GM12878 (cell line): ENCODE results near the gene SLC22A4. TPM values are rescaled to one million over a fixed set of nuclear protein-coding genes. Genes with fewer than 3 reads are reported as not detected.

Experiments
- ATAC-seq: fragments of 200-7000 bp; cut with Tn5 transposase; 3 replicates; pipeline ENCODE4 v1.9.1; 2020; ENCODE audit warnings: mild to moderate bottlenecking, moderate library complexity
- BruUV-seq: library from RNA; stranded (reverse); fragments of 400-500 nt; replicated peaks from 2 replicates; lab custom pipeline; 2021; lab: Mats Ljungman, UMichigan
- CTCF ChIA-PET: fragments of 300-600 bp; sonication (Branson Sonifier 250); formaldehyde crosslinking; extraction: SDS; loops from one replicate; lab custom pipeline; 2021; ENCODE audit warnings: inconsistent platforms; lab: Yijun Ruan, JAX
- POLR2A ChIA-PET: fragments of 350-600 bp; formaldehyde crosslinking; extraction: SDS; loops from one replicate; lab custom pipeline; 2021; ENCODE audit warnings: inconsistent platforms; lab: Charles Lee
- RAD21 ChIA-PET: fragments of 300-600 bp; sonication (Branson Sonifier 250); formaldehyde crosslinking; loops from one replicate; lab custom pipeline; 2023; ENCODE audit warnings: antibody characterized with exemption; ENCODE audit not compliant: unreplicated experiment; lab: Charles Lee
- SMC1A ChIA-PET: fragments of 300-600 bp; sonication (Branson Sonifier 250); formaldehyde crosslinking; loops from one replicate; lab custom pipeline; 2023; ENCODE audit not compliant: unreplicated experiment, uncharacterized antibody; lab: Charles Lee
- DNase-seq: peaks from one replicate; pipeline ENCODE4 v3.0.0-alpha.2; 2011; ENCODE audit warnings: low read depth, low spot score
- FAIRE-seq: peaks from 3 replicates; lab custom pipeline; 2011; peaks lifted over from hg19 to GRCh38; lab: Jason Lieb, UNC
- H2AFZ ChIP-seq: 2 replicates; pipeline ENCODE4 v1.6.0; 2011; ENCODE audit warnings: low read depth, low read length, control low read depth; ENCODE audit not compliant: control insufficient read depth
- H3K27ac ChIP-seq: 2 replicates; pipeline ENCODE4 v1.5.1; 2011; ENCODE audit warnings: control low read depth; ENCODE audit not compliant: control insufficient read depth, insufficient read depth
- H3K27me3 ChIP-seq, 2 experiments: replicated peaks in 1 of 2; 2 replicates each; pipeline versions ENCODE4 v1.6.0 to v1.6.1; 2011; ENCODE audit warnings: low read length in 1 of 2; ENCODE audit not compliant: control insufficient read depth in 2 of 2, insufficient read depth in 2 of 2
- H3K36me3 ChIP-seq, 2 experiments: 2 replicates each; pipeline ENCODE4 v1.5.1; 2011; ENCODE audit warnings: low read length in 1 of 2; ENCODE audit not compliant: control insufficient read depth in 2 of 2, insufficient read depth in 2 of 2
- H3K4me1 ChIP-seq: 2 replicates; pipeline ENCODE4 v1.6.1; 2011; ENCODE audit warnings: mild to moderate bottlenecking, low read length, moderate library complexity, mixed read lengths; ENCODE audit not compliant: control insufficient read depth, insufficient read depth
- H3K4me2 ChIP-seq: 2 replicates; pipeline ENCODE4 v1.6.0; 2011; ENCODE audit warnings: control low read depth; ENCODE audit not compliant: control insufficient read depth, insufficient read depth
- H3K4me3 ChIP-seq: fragments of 200-600 bp; sonication (generic); 2 replicates; pipeline ENCODE4 v1.5.1; 2016
- H3K79me2 ChIP-seq: 2 replicates; pipeline ENCODE4 v1.6.0; 2011; ENCODE audit warnings: low read length; ENCODE audit not compliant: control insufficient read depth, insufficient read depth
- H3K9ac ChIP-seq: 2 replicates; pipeline ENCODE4 v1.8.0; 2011; ENCODE audit warnings: low read length, control low read depth, mixed read lengths; ENCODE audit not compliant: control insufficient read depth, insufficient read depth
- H3K9me3 ChIP-seq: replicated peaks from 3 replicates; pipeline ENCODE4 v1.5.1; 2011; ENCODE audit warnings: mild to moderate bottlenecking, low read length; ENCODE audit not compliant: control insufficient read depth, insufficient read depth
- H4K20me1 ChIP-seq: 2 replicates; pipeline ENCODE4 v1.6.0; 2011; ENCODE audit not compliant: control insufficient read depth, insufficient read depth
- GATAD2B ChIP-seq: fragments of 450-650 bp; conservative IDR thresholded peaks from 2 replicates; pipeline ENCODE4 v1.6.1; 2017; ENCODE audit warnings: low read depth, mild to moderate bottlenecking, moderate library complexity
- NR2C1 ChIP-seq: fragments of 450-650 bp; IDR thresholded peaks from 2 replicates; pipeline ENCODE4 v1.6.1; 2017; ENCODE audit warnings: antibody characterized with exemption, mild to moderate bottlenecking, moderate library complexity
- PAX5 ChIP-seq: IDR thresholded peaks from 2 replicates; pipeline ENCODE4 v1.6.1; 2011; ENCODE audit warnings: low read depth, low read length, borderline replicate concordance
- POLR2AphosphoS2 ChIP-seq: IDR thresholded peaks from 2 replicates; pipeline ENCODE4 v1.6.1; 2011; ENCODE audit warnings: low read depth, mild to moderate bottlenecking, low read length, improper control_type of control experiment, moderate library complexity
- RAD51 ChIP-seq: fragments of 450-650 bp; IDR thresholded peaks from 2 replicates; pipeline ENCODE4 v1.6.1; 2016; ENCODE audit warnings: moderate library complexity, mild to moderate bottlenecking, inconsistent platforms
- WGBS: methylation state at CpG from one replicate; pipeline ENCODE4 v1.1.6; 2016; ENCODE audit warnings: low lambda C conversion rate; ENCODE audit not compliant: insufficient replicate concordance, insufficient coverage; ENCODE audit errors: missing lambda C conversion rate; 5-methylcytosine and 5-hydroxymethylcytosine counted together
- in situ Hi-C: fragments of 300-500 bp; cut with MboI; formaldehyde crosslinking; loops from 9 replicates; pipeline ENCODE4 v1.14.3; 2018; ENCODE audit warnings: mixed read lengths
- intact Hi-C: fragments of 100-400 bp; cut with micrococcal nuclease; formaldehyde crosslinking; loops from one replicate; pipeline ENCODE4 v1.14.2; 2022; ENCODE audit not compliant: unreplicated experiment
- polyA plus RNA-seq, 11 experiments: library from polyadenylated mRNA; depleted of rRNA in 4 of 11; unstranded in 6 of 11; stranded (reverse) in 5 of 11; fragments of >200 nt; fragmentation: Nextera tagmentation in 4 of 11; fragmentation: Illumina TruSeq in 1 of 11; extraction: Ambion mirVana in 4 of 11; extraction: Trizol in 1 of 11; gene quantifications; 1 replicate in 1 of 11; 2 replicates in 10 of 11; pipeline versions ENCODE4 v1.2.1 to v1.2.3, GENCODE V29; 2011 to 2016; ENCODE audit warnings: inconsistent platforms in 2 of 11, missing spikeins in 2 of 11, low read depth in 1 of 11
- total RNA-seq, 4 experiments: library from RNA; depleted of rRNA in 3 of 4; stranded (reverse); fragments of >200 nt in 3 of 4; fragmentation: Illumina TruSeq in 1 of 4; extraction: Trizol in 1 of 4; gene quantifications; 2 replicates each; pipeline versions ENCODE4 v1.2.1 to v1.2.3, GENCODE V29; 2013 to 2021
- TF ChIP-seq, protein P1 (sequence below): fragments of 450-650 bp; IDR thresholded peaks from 2 replicates; pipeline ENCODE4 v1.6.1; 2017; ENCODE audit warnings: low read depth, mild to moderate bottlenecking, moderate library complexity

Gene SLC22A4
- total and polyA plus RNA-seq, 10 of the 15 experiments (the other 5 are each of a cell fraction or from before 2014, with no cell fraction given), result 0.04 to 0.61 (median 0.10) TPM; not detected in 2

- H4K20me1 ChIP-seq, result no peaks in the 10 kb centered on the region
- no peaks in the 10 kb centered on the region; a peak in 1 of 4 replicates for H3K27me3 ChIP-seq
- ATAC-seq (no peak), DNase-seq (no peak), FAIRE-seq (no peak)
- no peaks in the 10 kb centered on the region for H3K4me1 ChIP-seq
- no peak for TF ChIP-seq POLR2AphosphoS2
- TF ChIP-seq, protein P1, sequence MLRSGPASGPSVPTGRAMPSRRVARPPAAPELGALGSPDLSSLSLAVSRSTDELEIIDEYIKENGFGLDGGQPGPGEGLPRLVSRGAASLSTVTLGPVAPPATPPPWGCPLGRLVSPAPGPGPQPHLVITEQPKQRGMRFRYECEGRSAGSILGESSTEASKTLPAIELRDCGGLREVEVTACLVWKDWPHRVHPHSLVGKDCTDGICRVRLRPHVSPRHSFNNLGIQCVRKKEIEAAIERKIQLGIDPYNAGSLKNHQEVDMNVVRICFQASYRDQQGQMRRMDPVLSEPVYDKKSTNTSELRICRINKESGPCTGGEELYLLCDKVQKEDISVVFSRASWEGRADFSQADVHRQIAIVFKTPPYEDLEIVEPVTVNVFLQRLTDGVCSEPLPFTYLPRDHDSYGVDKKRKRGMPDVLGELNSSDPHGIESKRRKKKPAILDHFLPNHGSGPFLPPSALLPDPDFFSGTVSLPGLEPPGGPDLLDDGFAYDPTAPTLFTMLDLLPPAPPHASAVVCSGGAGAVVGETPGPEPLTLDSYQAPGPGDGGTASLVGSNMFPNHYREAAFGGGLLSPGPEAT, result no peak
- no peak for TF ChIP-seq PAX5
- no peak for TF ChIP-seq GATAD2B
- no peak for TF ChIP-seq RAD51
- no peak for TF ChIP-seq NR2C1
- no peaks in the 10 kb centered on the region; the same call in 2 of the 3 replicates for H3K9me3 ChIP-seq
- no peak overlapping the region for H2AFZ ChIP-seq
- H3K4me2 ChIP-seq, result no peak overlapping the region
- BruUV-seq, result no TSS peak
- no peak overlapping the region for H3K4me3 ChIP-seq
- no peak overlapping the region for H3K27ac ChIP-seq
- intact Hi-C loops (no loop called here), in situ Hi-C loops (no loop called here)
- no peaks in the 10 kb centered on the region for H3K36me3 ChIP-seq
- H3K9ac ChIP-seq, result no peak overlapping the region
- no peaks in the 10 kb centered on the region for H3K79me2 ChIP-seq
- ChIA-PET SMC1A (interaction anchor here (1.1 to 2.0 kb wide), 3 partner anchors 10 to 107 kb away, joined by 3 to 5 read pairs (median 4); no protein-coding TSS in a partner anchor), POLR2A (interaction anchor here (0.5 kb wide), 1 partner anchor 13 kb away, joined by 4 read pairs; no protein-coding TSS in a partner anchor), CTCF (interaction anchor here (0.6 to 1.5 kb wide), 4 partner anchors 12 to 475 kb away, joined by 3 to 4 read pairs (median 3); no protein-coding TSS in a partner anchor), RAD21 (no interaction called here)
- 55% methylated on average over 5 of the region's 5 CpGs for WGBS
Measured at GRCh38 chr5:132344775-132345514, 50.8 kb downstream of the SLC22A4 start.
